GM23338 (cell line): ENCODE measurements around the gene STK38.

Source experiments
- CREB1 ChIP-seq: fragments of 250-450 bp; sonication (Bioruptor Pico); IDR thresholded peaks from 2 replicates; pipeline ENCODE4 v1.5.0; 2020; ENCODE audit warnings: low read depth, mild to moderate bottlenecking, moderate library complexity
- CTCF ChIP-seq, 2 experiments: fragments of 200-600 bp in 1 of 2; sonication (generic) in 1 of 2; conservative IDR thresholded peaks; 2 replicates each; pipeline versions ENCODE4 v1.5.1 to v1.6.1; 2016 to 2017; ENCODE audit warnings: antibody characterized with exemption in 2 of 2, low read depth in 2 of 2, mild to moderate bottlenecking in 2 of 2, moderate library complexity in 1 of 2
- ETS1 ChIP-seq: IDR thresholded peaks from 2 replicates; pipeline ENCODE4 v1.6.1; 2016; ENCODE audit warnings: antibody characterized with exemption
- EZH2 ChIP-seq: fragments of 200-600 bp; sonication (generic); IDR thresholded peaks from one replicate; pipeline ENCODE4 v1.8.0; 2017; ENCODE audit warnings: antibody characterized with exemption, mild to moderate bottlenecking, low read depth; ENCODE audit not compliant: unreplicated experiment
- EZH2phosphoT487 ChIP-seq: fragments of 200-600 bp; sonication (generic); IDR thresholded peaks from one replicate; pipeline ENCODE4 v1.8.1; 2018; ENCODE audit warnings: antibody characterized with exemption; ENCODE audit not compliant: unreplicated experiment
- JUNB ChIP-seq: IDR thresholded peaks from one replicate; pipeline ENCODE4 v1.6.1; 2016; ENCODE audit warnings: antibody characterized with exemption; ENCODE audit not compliant: unreplicated experiment
- NANOG ChIP-seq: IDR thresholded peaks from 2 replicates; pipeline ENCODE4 v1.6.1; 2016; ENCODE audit warnings: antibody characterized with exemption, borderline replicate concordance
- POLR2AphosphoS5 ChIP-seq: IDR thresholded peaks from 2 replicates; pipeline ENCODE4 v1.6.1; 2016; ENCODE audit warnings: antibody characterized with exemption, low read depth
- REST ChIP-seq: IDR thresholded peaks from one replicate; pipeline ENCODE4 v1.6.1; 2018; ENCODE audit warnings: antibody characterized with exemption; ENCODE audit not compliant: unreplicated experiment
- ZNF462 ChIP-seq: fragments of 250-450 bp; sonication (Bioruptor Pico); IDR thresholded peaks from 2 replicates; pipeline ENCODE4 v1.5.0; 2020; ENCODE audit warnings: mild to moderate bottlenecking, moderate library complexity

GRCh38 chr6:36594816-36595643 lies 47.8 kb upstream of the STK38 start:
- TF ChIP-seq CTCF (conservative IDR thresholded peaks at IDR 0.05; ENCODE audit: low read depth in 2 of 2) (no peak), REST (no peak), EZH2phosphoT487 (no peak), ETS1 (no peak), EZH2 (no peak), ZNF462 (no peak), JUNB (no peak), NANOG (no peak), POLR2AphosphoS5 (no peak), CREB1 (CRISPR knock-in tag) (no peak)
